ENCODE results near the gene ARF5. TPM values are rescaled to one million over a fixed set of nuclear protein-coding genes. Genes with fewer than 3 reads are reported as not detected.

The ARF5 gene
- total RNA-seq, 1 donor from 2014 or later = 122 TPM

DNA sequence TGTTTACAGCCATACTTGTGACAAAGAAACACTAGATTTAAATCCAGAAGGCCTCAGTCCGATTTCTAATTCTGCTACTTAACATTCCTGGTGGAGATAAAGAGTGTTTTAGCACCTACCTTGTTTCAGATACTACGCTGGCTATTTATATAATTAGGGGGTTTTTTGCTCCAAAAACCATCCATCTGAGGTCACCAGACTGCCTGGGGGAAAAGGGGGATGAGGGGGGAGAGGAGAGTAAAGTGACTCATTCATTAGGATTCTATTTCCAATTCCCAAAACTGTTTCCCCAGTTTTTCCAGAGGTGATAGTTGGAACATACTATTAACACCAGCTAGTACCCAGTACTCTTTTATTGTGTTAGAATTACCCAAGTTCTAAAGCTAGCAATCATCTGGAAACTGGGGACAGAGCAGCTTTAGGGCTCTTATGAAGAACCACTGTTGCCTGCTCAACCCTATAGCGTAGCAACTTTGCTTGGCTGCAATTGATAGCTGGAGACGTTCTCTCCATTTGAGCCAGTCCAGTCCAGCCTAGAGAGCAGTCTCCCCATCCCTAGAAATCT is 9.4 kb upstream of the ARF5 start:
- Mint-ChIP-seq H3K36me3 (ENCODE audit: low read depth) (peaks cover 55% of the 10 kb centered on the region), H3K27ac (no peak overlapping the region), H3K9me3 (no peaks in the 10 kb centered on the region), H3K4me3 (no peak overlapping the region), H3K4me1 (ENCODE audit: low read depth) (peaks cover 20% of the 10 kb centered on the region), H3K27me3 (ENCODE audit: insufficient read depth) (no peaks in the 10 kb centered on the region)
- DNase-seq (ENCODE audit: low spot score) = no peak
- intact Hi-C loops (cut with micrococcal nuclease) = no loop called here

DNA sequence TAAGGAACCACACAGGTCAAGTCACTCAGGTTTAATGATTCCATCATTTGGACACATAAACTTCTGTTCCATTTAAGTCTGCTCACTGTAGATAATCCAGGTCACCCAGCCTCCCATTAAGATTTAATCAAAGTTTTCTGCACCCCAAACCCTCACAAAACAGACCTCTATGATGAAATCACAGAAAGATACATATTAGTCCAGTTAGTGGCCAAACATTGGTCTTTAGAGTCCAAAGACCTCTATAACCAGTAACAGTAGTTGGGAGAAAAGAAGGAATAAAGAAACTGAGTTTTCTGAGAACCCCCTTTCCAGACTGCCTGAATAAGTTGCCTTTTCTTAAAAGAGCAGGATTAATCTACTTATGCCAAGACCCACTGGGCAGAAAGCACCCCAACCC is 7.6 kb upstream of the ARF5 start:
- no peaks in the 10 kb centered on the region for H3K27me3 Mint-ChIP-seq (ENCODE audit: insufficient read depth)
- H3K27ac Mint-ChIP-seq = no peak overlapping the region
- H3K36me3 Mint-ChIP-seq (ENCODE audit: low read depth) = peaks cover 60% of the 10 kb centered on the region
- intact Hi-C loops (cut with micrococcal nuclease) = loop anchor here (10.0 kb wide), 2 partner anchors 454 to 876 kb away; partner anchors contain the start of gene LRRC4
- no peak overlapping the region for H3K4me3 Mint-ChIP-seq
- no peaks in the 10 kb centered on the region for H3K9me3 Mint-ChIP-seq
- peaks cover 34% of the 10 kb centered on the region for H3K4me1 Mint-ChIP-seq (ENCODE audit: low read depth)
- DNase-seq (ENCODE audit: low spot score) = no peak

DNA sequence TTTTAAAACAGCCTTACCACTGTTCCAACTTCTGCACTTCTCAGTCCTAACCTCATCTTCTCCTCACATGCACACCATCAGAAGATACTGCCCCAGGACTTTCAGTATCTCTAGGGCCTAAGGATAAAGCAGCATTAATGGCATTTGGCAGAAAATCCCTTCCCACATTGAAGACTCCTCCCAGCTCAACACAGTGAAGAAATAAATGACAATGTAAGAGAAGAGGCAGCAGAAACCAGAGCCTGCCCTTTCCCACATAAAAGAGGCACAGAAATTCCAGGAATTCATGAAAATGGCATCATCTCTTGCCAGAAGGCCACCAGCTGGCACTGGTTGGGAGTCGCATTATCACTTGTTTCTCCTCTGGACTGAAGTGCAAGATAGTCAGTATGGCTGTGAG is 6.5 kb upstream of the ARF5 start:
- no peak overlapping the region for H3K4me3 Mint-ChIP-seq
- no peaks in the 10 kb centered on the region for H3K9me3 Mint-ChIP-seq
- peaks cover 58% of the 10 kb centered on the region for H3K36me3 Mint-ChIP-seq (ENCODE audit: low read depth)
- intact Hi-C loops (cut with micrococcal nuclease) = loop anchor here (10.0 kb wide), 2 partner anchors 453 to 877 kb away; partner anchors contain the start of gene LRRC4
- no peaks in the 10 kb centered on the region for H3K27me3 Mint-ChIP-seq (ENCODE audit: insufficient read depth)
- no peak for DNase-seq (ENCODE audit: low spot score)
- H3K27ac Mint-ChIP-seq = no peak overlapping the region
- H3K4me1 Mint-ChIP-seq (ENCODE audit: low read depth) = peaks cover 37% of the 10 kb centered on the region

DNA sequence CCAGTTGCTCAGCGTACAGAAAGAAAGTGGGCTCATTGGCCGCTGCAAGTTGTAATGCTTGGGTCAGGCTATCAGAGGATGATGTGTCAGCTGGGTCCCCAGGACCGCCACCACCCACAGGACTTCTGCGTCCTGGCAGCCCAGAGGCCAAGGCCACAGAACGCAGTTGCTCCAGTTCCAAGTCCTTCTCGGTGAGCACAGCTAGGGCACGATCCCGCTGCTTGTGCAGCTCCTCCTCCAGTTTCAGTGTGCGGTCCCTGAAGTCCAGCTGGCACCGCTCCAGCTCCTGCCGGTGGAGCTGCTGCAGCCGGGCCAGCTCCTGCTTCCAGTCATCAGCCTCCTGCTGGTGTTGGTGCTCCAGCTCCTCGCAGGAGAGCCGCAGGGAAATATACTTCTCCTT is 5.8 kb upstream of the ARF5 start:
- Mint-ChIP-seq H3K27me3 (ENCODE audit: insufficient read depth) (no peaks in the 10 kb centered on the region), H3K9me3 (no peaks in the 10 kb centered on the region), H3K36me3 (ENCODE audit: low read depth) (peaks cover 55% of the 10 kb centered on the region), H3K27ac (no peak overlapping the region), H3K4me3 (no peak overlapping the region), H3K4me1 (ENCODE audit: low read depth) (peaks cover 43% of the 10 kb centered on the region)
- intact Hi-C loops (cut with micrococcal nuclease) = loop anchor here (10.0 kb wide), 2 partner anchors 452 to 878 kb away; partner anchors contain the start of gene LRRC4
- no peak for DNase-seq (ENCODE audit: low spot score)

DNA sequence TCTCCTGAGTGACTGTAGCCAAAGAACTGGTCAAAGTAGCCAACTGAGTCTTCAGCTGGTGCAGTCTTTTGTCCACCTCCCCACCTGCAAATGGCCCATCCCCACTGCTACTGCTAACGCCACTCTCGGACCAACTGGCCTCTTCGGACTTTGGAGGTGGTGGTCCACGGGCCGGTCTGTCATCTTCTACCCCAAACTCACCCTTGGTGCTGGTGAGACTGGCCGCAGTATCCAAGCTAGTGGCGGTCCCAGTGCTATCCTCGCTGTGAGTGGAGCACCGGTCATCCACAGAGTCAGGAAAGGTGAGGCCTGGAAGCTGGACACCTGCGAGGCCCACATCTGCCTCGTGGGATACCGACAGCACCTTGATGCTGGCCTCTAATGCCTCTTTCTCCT is 3.6 kb upstream of the ARF5 start:
- Mint-ChIP-seq H3K36me3 (ENCODE audit: low read depth) (peaks cover 38% of the 10 kb centered on the region), H3K4me1 (ENCODE audit: low read depth) (peaks cover 55% of the 10 kb centered on the region), H3K4me3 (peak overlapping the region; percentile 95), H3K27me3 (ENCODE audit: insufficient read depth) (peaks cover 3% of the 10 kb centered on the region), H3K27ac (peak overlapping the region; percentile 89), H3K9me3 (no peaks in the 10 kb centered on the region)
- no peak for DNase-seq (ENCODE audit: low spot score)
- intact Hi-C loops (cut with micrococcal nuclease) = loop anchor here (1.0 to 10.0 kb wide), 7 partner anchors 67 to 1153 kb away; partner anchors contain the start of genes CALU, LRRC4 and RBM28

DNA sequence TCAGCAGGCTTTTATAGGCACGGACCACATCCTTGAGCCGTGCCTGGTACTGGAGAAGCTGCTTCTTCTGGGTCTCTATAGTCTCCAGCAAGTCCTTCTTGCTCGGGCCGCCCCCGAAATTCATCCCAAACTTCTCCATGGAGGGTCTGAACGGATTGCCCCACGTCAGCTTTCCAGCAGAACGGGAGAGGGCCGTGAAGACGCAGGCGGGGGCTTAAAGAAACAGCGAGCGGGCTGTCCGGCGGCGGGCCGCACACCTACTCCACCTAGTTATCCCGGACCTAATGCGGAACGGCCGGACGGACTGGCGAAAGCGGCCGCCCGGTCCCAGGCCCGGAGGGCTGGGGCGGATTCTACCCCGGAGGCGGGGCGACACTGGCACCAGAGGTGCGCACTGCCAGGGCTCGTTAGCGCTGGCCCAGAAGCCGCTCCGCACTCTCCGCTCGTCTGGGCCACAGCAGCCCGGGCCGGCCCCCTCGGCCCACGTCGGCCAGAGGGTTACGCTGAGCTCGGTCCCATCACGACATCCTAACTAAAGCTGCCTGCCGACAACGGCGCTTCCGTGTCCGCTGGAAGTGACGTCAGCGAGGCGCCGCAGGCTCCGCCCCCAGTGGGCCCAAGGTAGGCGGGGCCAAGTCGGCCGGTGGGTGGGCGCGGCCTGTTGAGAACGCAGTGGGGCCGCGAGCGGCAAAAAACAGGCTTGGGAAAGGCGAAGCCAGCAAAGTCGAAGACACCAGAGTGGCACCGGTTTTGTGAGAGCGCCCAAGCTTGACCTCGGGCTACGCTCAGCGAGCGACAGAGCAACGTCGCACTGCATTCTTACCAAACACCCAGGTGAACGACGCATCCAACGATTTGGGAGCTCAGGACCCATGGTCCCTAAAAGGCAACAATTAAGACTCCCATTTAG is 2.9 kb upstream of the ARF5 start, which contains the start of gene GCC1:
Gene GCC1 (minus strand): TSS at position 553 of the 910 bp plus-strand sequence. CDS start 414 bp downstream, at position 139.
- Mint-ChIP-seq H3K27me3 (ENCODE audit: insufficient read depth) (peaks cover 3% of the 10 kb centered on the region), H3K36me3 (ENCODE audit: low read depth) (peaks cover 41% of the 10 kb centered on the region), H3K27ac (peak within 1 kb of the TSS; percentile 89), H3K9me3 (no peaks in the 10 kb centered on the region), H3K4me1 (ENCODE audit: low read depth) (peaks cover 59% of the 10 kb centered on the region), H3K4me3 (peak within 1 kb of the TSS; percentile 95)
- peak; percentile 92 for DNase-seq (ENCODE audit: low spot score)
- intact Hi-C loops (cut with micrococcal nuclease) = loop anchor here (1.0 to 10.0 kb wide), 7 partner anchors 66 to 1152 kb away; partner anchors contain the start of genes CALU, LRRC4 and RBM28

DNA sequence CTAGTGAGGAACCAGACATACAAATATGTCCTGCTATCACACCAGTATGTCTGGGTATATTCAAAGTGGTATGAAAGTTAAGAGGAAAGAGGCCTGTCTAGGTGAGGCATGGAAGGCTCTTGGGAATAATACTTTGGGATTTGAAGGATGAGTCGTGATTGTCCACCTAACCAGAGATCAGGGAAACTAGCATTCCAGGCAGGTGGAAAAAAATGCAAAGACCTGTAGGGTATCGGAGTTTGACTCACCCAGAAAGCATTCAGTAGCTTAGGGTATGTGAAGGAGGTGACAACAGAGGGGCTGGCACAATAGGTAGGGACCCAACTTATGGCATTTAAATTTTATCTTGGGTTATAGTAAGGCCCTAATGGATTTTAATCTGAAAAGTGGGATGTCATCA is 1.9 kb upstream of the ARF5 start:
- Mint-ChIP-seq H3K27me3 (ENCODE audit: insufficient read depth) (peaks cover 3% of the 10 kb centered on the region), H3K27ac (no peak overlapping the region), H3K36me3 (ENCODE audit: low read depth) (peaks cover 37% of the 10 kb centered on the region), H3K9me3 (no peaks in the 10 kb centered on the region), H3K4me3 (peak overlapping the region; percentile 95), H3K4me1 (ENCODE audit: low read depth) (peaks cover 50% of the 10 kb centered on the region)
- no peak for DNase-seq (ENCODE audit: low spot score)
- intact Hi-C loops (cut with micrococcal nuclease) = loop anchor here (5.0 to 10.0 kb wide), 5 partner anchors 448 to 1151 kb away; partner anchors contain the start of genes CALU and LRRC4

DNA sequence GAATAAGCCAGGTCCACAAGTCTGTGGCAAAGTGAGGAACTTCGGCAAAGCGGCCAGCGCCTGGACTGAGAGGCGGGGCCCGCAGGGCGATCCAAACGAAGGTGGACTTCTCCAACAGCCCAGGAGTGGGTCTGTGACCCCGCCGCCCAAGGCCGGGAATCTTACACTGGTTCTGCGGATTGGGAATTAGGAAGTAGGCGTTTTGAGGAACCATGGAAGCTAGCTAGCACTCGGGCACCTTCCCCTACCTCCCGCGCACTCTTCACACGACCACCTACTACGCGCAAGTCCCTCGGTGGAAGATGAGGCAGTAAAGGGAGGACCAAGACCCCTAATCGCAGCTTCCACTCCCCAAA is 570 bp upstream of the ARF5 start:
- H3K4me1 Mint-ChIP-seq (ENCODE audit: low read depth) = peaks cover 50% of the 10 kb centered on the region
- no peak for DNase-seq (ENCODE audit: low spot score)
- H3K36me3 Mint-ChIP-seq (ENCODE audit: low read depth) = peaks cover 32% of the 10 kb centered on the region
- H3K4me3 Mint-ChIP-seq = peak overlapping the region; percentile 95
- intact Hi-C loops (cut with micrococcal nuclease) = loop anchor here (1.0 to 10.0 kb wide), 6 partner anchors 194 to 1150 kb away; partner anchors contain the start of genes CALU and LRRC4
- H3K27me3 Mint-ChIP-seq (ENCODE audit: insufficient read depth) = peaks cover 3% of the 10 kb centered on the region
- no peaks in the 10 kb centered on the region for H3K9me3 Mint-ChIP-seq
- no peak overlapping the region for H3K27ac Mint-ChIP-seq

DNA sequence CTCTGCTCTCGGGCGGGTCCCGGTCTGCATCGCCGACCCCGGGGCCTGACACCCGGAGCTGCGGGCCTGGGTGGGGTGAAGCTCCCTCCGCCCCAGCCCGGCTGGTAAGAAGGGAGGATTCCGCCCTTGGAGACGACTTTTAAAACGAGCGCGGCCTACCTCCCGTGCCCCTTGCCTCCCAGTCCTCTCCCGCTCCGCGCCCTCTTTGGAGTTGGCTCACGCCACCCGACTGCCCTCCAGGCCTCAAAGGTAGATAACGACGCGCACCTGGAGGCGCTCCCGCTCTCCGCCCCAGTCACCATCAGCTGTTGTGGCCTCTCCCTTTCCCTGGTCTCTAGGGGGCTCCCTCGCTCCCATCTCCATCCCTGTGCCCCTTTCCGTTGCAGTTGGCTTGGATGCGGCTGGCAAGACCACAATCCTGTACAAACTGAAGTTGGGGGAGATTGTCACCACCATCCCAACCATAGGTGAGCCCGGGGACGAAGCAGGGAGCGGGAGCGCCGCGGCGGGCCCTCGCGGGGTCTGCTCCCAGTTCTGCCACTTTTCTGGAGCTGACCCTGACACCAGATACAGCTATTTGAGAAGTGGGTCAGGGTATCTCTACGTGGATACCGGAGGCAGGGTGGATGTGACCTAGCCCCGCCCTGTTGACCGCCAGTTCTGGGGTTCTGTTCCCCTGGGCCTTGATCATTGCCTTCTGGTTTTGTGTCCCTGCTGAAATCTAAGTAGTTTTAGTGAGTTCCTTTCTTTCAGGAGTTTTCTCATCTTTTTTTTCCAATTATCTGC is 679 bp downstream of the ARF5 start:
- peaks cover 24% of the 10 kb centered on the region for H3K36me3 Mint-ChIP-seq (ENCODE audit: low read depth)
- H3K4me3 Mint-ChIP-seq = peak overlapping the region; percentile 98
- H3K9me3 Mint-ChIP-seq = no peaks in the 10 kb centered on the region
- H3K4me1 Mint-ChIP-seq (ENCODE audit: low read depth) = peaks cover 39% of the 10 kb centered on the region
- peak overlapping the region; percentile 97 for H3K27ac Mint-ChIP-seq
- no peak for DNase-seq (ENCODE audit: low spot score)
- intact Hi-C loops (cut with micrococcal nuclease) = loop anchor here (1.0 to 10.0 kb wide), 6 partner anchors 196 to 1148 kb away; partner anchors contain the start of genes CALU and LRRC4
- H3K27me3 Mint-ChIP-seq (ENCODE audit: insufficient read depth) = peaks cover 3% of the 10 kb centered on the region

DNA sequence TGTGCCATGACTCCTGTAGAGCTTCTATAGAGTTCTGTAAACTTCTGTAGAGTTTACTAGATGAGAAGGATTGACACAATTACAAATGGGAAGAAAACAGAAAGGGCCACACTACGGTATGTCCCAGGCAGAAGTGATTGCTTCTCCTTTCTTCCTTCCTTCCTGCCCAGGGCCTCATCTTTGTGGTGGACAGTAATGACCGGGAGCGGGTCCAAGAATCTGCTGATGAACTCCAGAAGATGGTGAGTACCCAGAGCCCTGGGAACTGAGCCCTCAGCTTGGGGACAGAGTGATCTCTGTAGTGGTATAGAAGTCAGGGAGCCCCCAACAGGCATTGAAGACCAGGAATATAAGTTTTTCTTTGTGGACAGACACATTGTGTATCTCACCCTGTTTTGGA is 1.7 kb downstream of the ARF5 start:
- Mint-ChIP-seq H3K36me3 (ENCODE audit: low read depth) (peaks cover 17% of the 10 kb centered on the region), H3K4me1 (ENCODE audit: low read depth) (peaks cover 36% of the 10 kb centered on the region), H3K27me3 (ENCODE audit: insufficient read depth) (peaks cover 3% of the 10 kb centered on the region), H3K4me3 (peak overlapping the region; percentile 98), H3K9me3 (no peaks in the 10 kb centered on the region), H3K27ac (peak overlapping the region; percentile 70)
- DNase-seq (ENCODE audit: low spot score) = no peak
- intact Hi-C loops (cut with micrococcal nuclease) = loop anchor here (5.0 to 10.0 kb wide), 5 partner anchors 445 to 1147 kb away; partner anchors contain the start of genes CALU and LRRC4

DNA sequence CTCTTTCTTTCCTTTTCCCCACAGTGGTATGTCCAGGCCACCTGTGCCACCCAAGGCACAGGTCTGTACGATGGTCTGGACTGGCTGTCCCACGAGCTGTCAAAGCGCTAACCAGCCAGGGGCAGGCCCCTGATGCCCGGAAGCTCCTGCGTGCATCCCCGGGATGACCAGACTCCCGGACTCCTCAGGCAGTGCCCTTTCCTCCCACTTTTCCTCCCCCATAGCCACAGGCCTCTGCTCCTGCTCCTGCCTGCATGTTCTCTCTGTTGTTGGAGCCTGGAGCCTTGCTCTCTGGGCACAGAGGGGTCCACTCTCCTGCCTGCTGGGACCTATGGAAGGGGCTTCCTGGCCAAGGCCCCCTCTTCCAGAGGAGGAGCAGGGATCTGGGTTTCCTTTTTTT is 3.0 kb downstream of the ARF5 start:
- Mint-ChIP-seq H3K27me3 (ENCODE audit: insufficient read depth) (peaks cover 3% of the 10 kb centered on the region), H3K4me3 (peak overlapping the region; percentile 29), H3K9me3 (no peaks in the 10 kb centered on the region), H3K4me1 (ENCODE audit: low read depth) (peaks cover 34% of the 10 kb centered on the region), H3K27ac (no peak overlapping the region), H3K36me3 (ENCODE audit: low read depth) (peaks cover 15% of the 10 kb centered on the region)
- DNase-seq (ENCODE audit: low spot score) = no peak
- intact Hi-C loops (cut with micrococcal nuclease) = no loop called here

DNA sequence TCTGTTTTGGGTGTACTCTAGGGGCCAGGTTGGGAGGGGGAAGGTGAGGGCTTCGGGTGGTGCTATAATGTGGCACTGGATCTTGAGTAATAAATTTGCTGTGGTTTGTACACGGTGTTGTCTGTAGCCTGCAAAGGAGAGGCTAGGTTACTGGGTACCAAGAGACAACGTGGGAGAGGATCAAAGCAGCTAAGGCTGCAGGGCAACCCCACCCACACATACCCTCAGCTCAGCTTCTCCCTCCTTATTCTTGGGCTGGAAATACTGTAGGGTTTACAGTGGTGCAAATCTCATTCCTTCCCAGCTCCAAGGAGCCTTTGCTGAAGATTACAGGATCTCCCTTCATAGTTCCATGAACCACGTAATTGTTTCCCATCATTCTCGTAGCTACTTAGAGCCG is 3.4 kb downstream of the ARF5 start:
- H3K4me3 Mint-ChIP-seq = peak overlapping the region; percentile 29
- intact Hi-C loops (cut with micrococcal nuclease) = no loop called here
- H3K4me1 Mint-ChIP-seq (ENCODE audit: low read depth) = peaks cover 31% of the 10 kb centered on the region

More for the DNA sequence above, 3.4 kb downstream of the ARF5 start:
- H3K9me3 Mint-ChIP-seq = no peaks in the 10 kb centered on the region
- H3K36me3 Mint-ChIP-seq (ENCODE audit: low read depth) = peaks cover 15% of the 10 kb centered on the region
- no peak for DNase-seq (ENCODE audit: low spot score)
- peak overlapping the region; percentile 44 for H3K27ac Mint-ChIP-seq
- peaks cover 3% of the 10 kb centered on the region for H3K27me3 Mint-ChIP-seq (ENCODE audit: insufficient read depth)
